ENCODE measurements around the gene CPEB1. TPM values are rescaled to one million over a fixed set of nuclear protein-coding genes. Genes with fewer than 3 reads are reported as not detected.
"Not testable (repeated sequence)": the region's sequence is repeated elsewhere in the genome, so short reads cannot be mapped to it uniquely, and the experiment has no call there.

CPEB1 gene
- total RNA-seq, 1 experiment from 2014 or later = 0.11 TPM

DNA sequence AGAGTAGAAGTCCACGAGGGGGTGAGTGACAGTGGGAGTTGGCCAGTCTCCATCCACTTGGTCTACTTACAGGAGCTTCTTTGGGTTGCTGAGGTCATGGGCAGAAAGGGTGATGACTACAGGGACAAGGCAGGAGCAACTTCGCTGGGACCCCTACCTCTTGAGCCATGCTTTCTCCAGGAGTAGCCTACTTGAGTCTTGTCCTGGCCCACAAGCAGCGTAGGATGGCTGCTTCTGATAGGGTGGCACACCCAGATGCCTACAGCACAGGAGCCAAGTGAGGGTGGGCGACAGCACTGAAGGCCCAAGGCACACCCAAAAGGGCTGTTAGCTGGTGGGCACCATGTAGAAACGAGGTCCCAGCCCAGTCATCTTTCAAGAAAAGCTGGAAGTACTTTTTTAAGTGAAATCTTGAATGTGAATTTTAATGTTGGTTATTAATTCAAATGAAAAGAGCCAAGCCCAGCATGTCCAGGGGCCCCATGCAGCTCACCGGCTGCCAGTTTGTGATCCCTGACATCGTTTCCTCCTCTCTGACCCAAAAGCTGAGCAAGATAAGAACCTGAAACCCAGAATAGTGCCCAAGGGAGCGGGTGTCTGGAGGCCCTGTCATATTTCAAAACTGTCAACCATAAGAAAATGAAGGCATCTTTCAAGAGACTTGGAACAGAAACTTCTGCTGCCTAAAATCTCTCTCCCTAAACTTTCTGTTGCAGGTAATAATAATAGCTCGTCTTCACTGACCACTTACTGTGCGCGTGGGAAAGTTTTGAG is 2.2 kb upstream of the CPEB1 start:
- no peak for DNase-seq (ENCODE audit: low read depth)

DNA sequence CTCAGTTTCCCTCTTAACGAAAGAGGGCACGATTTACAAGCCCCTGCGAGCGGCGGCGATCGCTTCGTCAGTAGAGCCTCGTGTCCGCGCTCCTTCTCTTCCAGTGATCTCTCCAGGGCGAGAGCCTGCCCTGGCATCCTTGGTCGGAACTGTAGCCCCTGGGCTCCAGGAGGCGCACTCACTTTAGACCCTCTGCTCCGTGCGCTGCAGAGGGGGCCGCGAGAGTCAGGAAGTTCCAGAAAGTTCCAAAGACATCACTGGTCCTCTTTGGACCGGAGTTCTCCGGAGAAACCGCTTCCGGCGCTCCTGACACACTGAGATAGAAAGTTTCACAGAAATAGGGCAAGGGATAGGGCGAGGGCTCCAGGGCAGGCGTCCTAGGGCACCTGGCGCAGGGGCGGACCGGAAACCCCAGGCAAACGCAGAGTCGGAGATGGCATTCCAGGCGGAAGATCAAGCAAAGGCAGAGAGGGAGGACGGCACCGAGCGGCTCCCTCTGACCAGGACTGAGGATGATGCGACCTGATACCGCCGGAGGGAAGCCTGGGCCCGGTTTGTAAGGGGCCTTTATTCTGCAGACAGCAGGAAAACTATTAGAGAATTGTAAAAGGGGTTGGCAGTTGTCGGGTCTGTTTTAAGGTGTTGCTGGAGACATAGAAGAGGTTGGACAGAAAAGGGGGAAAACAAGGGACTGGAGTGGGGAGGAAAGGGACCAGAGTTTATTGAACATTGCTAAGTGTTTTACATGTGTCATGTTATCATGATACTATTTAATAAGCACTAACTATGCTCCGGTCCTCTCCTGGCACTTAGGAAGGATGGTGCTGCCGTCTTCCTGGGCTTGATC is 1.3 kb upstream of the CPEB1 start:
- DNase-seq (ENCODE audit: low read depth) = no peak

- no peak for DNase-seq (ENCODE audit: low read depth)
Observed at GRCh38 chr15:82647835-82648256, 683 bp upstream of the CPEB1 start.

DNA sequence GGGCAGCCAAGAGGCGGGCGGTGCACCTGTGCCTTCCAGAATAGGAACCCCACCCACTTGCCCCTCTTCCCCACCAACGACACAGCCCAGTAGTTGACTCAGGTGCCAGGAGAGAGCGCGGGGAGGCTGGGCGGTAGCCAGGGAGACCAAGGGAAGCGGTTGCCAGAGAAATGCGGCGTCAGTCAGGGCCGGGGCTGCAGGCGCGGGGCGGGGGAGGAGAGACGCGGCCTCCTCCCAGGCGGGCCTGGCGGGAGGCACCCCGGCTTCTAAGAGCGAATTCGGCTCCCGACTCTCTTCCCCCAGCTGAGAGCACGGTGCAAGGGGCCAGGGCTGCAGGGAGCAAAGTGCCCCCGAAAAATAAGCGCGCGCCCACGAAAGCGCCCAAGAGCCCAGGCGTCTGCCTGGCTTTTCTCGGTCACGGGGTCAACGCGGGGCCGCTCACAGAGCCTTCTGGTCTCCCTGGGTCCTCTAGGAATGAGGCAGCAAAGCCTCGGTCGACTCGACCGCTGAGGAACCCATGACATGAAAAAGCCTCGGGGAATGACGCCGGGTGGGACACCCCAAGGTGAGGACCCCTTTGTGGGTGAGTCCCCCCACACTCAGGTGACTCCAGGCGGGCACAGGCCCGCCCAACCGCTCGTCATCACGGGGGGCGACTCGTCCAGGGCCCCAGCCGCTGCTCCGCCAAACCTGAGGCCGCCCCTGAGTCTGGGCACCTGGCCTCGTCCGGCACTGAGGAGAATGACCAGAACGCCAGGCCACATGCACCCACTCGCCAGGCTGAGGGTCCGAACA is 716 bp downstream of the CPEB1 start:
- DNase-seq (ENCODE audit: low read depth) = no peak

- DNase-seq (ENCODE audit: low read depth) = not testable (repeated sequence)
Observed at GRCh38 chr15:82644967-82645852, 2.0 kb downstream of the CPEB1 start.

GRCh38 chr15:82643992-82644391 is 3.2 kb downstream of the CPEB1 start:
- no peak for DNase-seq (ENCODE audit: low read depth)

- DNase-seq (ENCODE audit: low read depth) = no peak
Observed at GRCh38 chr15:82642656-82643055, 4.5 kb downstream of the CPEB1 start.

- no peak for DNase-seq (ENCODE audit: low read depth)
Observed at GRCh38 chr15:82641129-82641798, 5.9 kb downstream of the CPEB1 start.

DNA sequence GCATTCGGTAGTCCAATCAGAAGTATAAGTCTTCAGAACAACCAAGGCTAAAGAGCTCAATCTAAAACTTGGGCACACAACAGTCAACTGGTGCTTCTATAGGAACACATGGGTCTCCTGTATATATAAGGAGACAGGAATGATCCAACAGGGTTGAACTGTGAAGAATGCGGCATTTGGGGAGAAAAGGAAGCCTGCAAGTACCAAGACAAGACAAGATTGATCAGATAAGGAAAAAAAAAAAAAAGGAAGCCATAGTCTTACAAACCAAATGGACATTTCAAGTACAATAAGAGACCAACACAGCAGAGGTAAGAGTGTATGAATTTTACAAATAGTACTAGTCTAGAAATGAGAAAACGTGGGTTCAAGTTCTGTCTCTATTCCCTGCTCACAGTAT is 6.5 kb downstream of the CPEB1 start:
- no peak for DNase-seq (ENCODE audit: low read depth)

DNA sequence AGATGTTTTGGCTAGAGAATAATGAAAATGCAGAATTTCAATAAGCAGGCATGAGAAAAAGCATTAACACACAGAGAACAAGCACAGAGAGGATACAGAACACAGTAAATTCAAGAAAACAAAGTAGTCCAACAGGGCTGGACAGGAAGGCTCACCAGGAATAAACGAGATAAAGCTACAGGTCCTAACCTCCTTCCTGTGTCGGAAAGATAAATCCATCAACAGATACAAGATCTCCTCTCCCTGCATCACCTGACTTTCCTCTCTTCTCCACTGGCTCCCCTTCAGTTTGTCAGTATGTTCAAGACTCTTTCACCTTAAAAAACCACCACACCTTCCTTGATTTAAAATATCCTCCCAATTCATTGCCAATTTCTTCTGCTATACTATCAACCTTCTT is 11.4 kb downstream of the CPEB1 start:
- DNase-seq (ENCODE audit: low read depth) = no peak

GRCh38 chr15:82630033-82630432 is 17.1 kb downstream of the CPEB1 start:
- DNase-seq (ENCODE audit: low read depth) = no peak

DNA sequence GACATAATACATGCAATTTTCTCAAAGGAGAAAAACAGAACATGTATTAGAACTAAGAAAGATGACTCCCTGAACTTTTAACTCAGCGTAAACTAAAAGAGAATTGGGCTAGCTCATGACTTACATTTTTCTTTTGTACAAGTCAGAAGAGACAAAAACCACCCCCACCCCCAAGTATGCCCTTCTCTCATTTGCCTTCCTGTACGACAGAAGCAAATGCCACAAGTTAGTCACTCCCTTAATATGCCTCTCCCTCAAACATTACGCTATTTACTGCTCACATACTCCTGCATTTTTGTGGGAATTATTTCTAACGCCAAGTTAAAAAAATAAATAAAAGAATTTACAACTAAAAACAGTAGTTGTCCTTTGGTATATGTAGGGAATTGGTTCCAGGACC is 22.0 kb downstream of the CPEB1 start:
- no peak for DNase-seq (ENCODE audit: low read depth)

DNA sequence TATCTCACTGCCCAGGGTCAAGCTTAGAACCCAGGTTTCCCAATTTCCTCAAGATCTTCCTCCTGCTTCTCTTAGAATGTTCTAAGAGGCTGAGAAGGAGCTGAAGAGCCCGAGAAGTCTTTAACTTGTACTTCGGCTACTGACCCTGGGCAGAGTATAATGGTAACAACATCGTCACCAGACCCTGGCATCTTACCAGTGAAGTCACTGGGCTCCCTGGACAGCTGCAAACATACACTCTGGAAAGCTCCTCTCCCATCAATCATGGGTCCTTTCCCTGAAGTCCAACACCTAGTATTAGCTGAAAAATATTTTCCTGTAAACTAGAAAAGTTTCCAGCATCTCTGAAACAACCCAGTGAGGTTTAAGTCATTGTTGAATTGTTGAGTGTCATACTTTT is 22.7 kb downstream of the CPEB1 start:
- DNase-seq (ENCODE audit: low read depth) = no peak

DNA sequence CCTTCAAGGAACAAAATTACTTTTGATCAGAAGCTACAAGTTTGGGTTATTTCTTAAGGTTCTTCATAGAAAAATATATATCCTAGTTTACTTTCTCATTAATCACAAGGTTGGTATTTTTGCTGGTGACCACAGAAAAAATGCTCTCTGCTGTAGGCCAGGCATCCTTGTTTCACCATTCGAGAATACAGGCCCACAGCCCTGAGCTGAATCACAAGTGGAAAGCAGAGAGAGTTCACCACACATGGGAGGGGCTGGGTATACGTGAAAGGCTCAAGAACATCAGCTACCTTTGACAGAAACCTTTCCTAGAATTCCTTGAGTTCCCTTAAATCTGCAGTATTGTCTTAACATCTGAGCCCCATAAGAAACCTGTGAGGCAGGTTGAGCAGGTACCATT is 23.2 kb downstream of the CPEB1 start:
- no peak for DNase-seq (ENCODE audit: low read depth)

- no peak for DNase-seq (ENCODE audit: low read depth)
Observed at GRCh38 chr15:82621970-82622369, 25.2 kb downstream of the CPEB1 start.

- no peak for DNase-seq (ENCODE audit: low read depth)
Observed at GRCh38 chr15:82613747-82614146, 33.4 kb downstream of the CPEB1 start.

DNA sequence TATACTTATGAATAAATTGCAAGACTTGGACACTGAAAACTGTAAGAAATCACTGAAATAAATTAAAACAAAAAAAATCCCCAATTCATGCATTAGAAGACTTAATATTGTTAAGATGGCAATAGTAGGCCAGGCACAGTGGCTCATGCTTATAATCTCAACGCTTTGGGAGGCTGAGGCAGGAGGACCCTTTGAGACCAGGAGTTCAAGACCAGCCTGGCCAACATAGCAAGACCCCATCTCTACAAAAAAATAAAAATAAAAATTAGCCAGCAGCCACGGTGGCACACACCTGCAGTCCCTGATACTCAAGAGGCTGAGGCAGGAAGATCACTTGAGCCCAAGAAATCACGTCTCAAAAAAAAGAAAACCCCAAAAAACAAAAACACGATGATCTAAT is 35.8 kb downstream of the CPEB1 start:
- DNase-seq (ENCODE audit: low read depth) = no peak

DNA sequence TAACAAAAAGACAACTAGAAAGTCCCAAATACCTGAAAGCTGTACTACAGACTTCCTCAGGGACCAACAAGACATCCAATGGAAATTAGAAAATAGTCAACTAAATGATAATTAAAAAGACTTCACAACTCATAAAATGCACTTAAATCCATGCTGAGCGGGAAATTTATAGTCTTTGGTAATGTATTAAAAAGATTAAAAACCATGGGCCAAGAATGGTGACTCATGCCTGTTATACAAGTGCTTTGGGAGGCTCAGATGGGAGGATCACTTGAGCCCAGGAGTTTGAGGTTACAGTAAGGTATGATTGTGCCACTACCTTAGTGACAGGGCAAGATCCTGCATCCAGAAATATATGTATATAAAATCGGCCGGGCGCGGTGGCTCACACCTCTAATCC is 45.0 kb downstream of the CPEB1 start:
- no peak for DNase-seq (ENCODE audit: low read depth)

DNA sequence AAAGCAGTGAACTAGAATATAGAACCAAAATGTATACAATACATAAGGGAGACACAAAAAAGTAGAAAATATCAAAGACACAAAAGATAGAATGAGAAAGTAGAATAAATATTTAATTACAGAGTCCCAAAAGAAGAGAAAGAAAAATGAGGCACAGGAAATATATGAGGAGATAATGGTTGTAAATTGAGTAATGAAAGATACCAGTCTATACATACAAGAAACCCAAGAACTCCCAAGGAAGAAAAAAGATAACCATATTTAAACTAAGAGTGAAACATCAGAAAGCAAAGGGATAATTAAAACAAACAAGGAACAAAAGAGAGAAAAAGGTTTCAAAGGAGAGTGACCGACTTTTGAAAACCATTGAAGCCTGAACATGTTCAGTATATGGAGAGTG is 47.3 kb downstream of the CPEB1 start:
- DNase-seq (ENCODE audit: low read depth) = no peak

DNA sequence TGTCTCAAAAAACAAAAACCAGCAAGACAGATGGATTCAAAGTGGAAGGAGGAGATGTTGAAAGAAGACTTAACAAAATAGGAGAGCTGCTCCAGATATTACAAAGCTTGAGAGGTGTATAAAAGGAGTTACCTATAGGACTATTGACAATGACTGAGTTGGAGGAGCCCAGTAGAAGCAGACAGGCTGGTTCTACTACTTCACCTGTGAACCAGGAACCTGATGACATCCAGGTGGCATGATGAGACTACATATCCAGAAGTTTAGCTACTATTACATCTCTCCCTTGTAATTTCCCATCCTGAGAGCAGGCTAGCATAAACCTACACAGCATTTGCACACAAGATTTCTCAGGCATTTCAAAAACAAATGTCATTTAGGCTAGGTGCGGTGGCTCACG is 49.3 kb downstream of the CPEB1 start:
- no peak for DNase-seq (ENCODE audit: low read depth)
